Transverse colon (tissue), 3 donors: Measurements from ENCODE around the gene GPR149.

ENCODE experiments used
- CTCF ChIP-seq, 5 experiments: fragments of 200-600 bp in 3 of 5; fragments of 450-650 bp in 2 of 5; sonication (generic) in 3 of 5; IDR thresholded peaks; 1 replicate in 2 of 5; 2 replicates in 3 of 5; pipeline ENCODE4 v1.5.1; 2016 to 2017; ENCODE audit warnings: antibody characterized with exemption in 5 of 5, inconsistent platforms in 3 of 5, mild to moderate bottlenecking in 2 of 5, moderate library complexity in 1 of 5
- EP300 ChIP-seq: sonication (generic); formaldehyde crosslinking; IDR thresholded peaks from one replicate; pipeline ENCODE4 v1.6.1; 2017; ENCODE audit warnings: antibody characterized with exemption, low read depth
- POLR2A ChIP-seq: fragments of 450-650 bp; IDR thresholded peaks from one replicate; pipeline ENCODE4 v1.6.1; 2016; ENCODE audit warnings: antibody characterized with exemption, mild to moderate bottlenecking, moderate library complexity

GRCh38 chr3:154338008-154338407 lies 92.0 kb downstream of the GPR149 start:
- TF ChIP-seq EP300 (no peak), CTCF (IDR thresholded peaks at IDR 0.05) (no peak), POLR2A (no peak)
